Fibroblast of lung (primary cell): ENCODE data around the gene ABHD15. TPM values are rescaled to one million over a fixed set of nuclear protein-coding genes. Genes with fewer than 3 reads are reported as not detected.

Experiments
- DNase-seq, 2 donors: peaks; one replicate each; pipeline versions ENCODE4 v3.0.0 to v3.0.0-alpha.2; 2010; ENCODE audit warnings: low read depth in 2 of 2
- H2AFZ ChIP-seq: 2 replicates; pipeline ENCODE4 v1.5.1; 2012; ENCODE audit warnings: low read length, control low read depth, inconsistent platforms
- H3K27ac ChIP-seq: 2 replicates; pipeline ENCODE4 v1.5.1; 2011; ENCODE audit warnings: low read length, control low read depth; ENCODE audit not compliant: insufficient read depth
- H3K27me3 ChIP-seq: 2 replicates; pipeline ENCODE4 v1.5.1; 2011; ENCODE audit warnings: mild to moderate bottlenecking, low read length; ENCODE audit not compliant: control insufficient read depth, insufficient read depth
- H3K36me3 ChIP-seq: 2 replicates; pipeline ENCODE4 v1.5.1; 2011; ENCODE audit warnings: low read length; ENCODE audit not compliant: control insufficient read depth, insufficient read depth
- H3K4me1 ChIP-seq: 2 replicates; pipeline ENCODE4 v1.5.1; 2011; ENCODE audit warnings: low read length; ENCODE audit not compliant: control insufficient read depth, insufficient read depth; ENCODE audit errors: extremely low read depth
- H3K4me2 ChIP-seq: 2 replicates; pipeline ENCODE4 v1.5.1; 2011; ENCODE audit warnings: low read length, control low read depth; ENCODE audit not compliant: insufficient read depth; ENCODE audit errors: extremely low read depth
- H3K4me3 ChIP-seq, 4 experiments: fragments of 200-600 bp in 1 of 4; sonication (generic) in 1 of 4; replicated peaks in 1 of 4; 2 replicates each; pipeline ENCODE4 v1.5.1; 2011 to 2016; ENCODE audit warnings: low read length in 4 of 4, low read depth in 3 of 4, mild to moderate bottlenecking in 3 of 4, control low read depth in 2 of 4, inconsistent platforms in 1 of 4, mixed read lengths in 1 of 4; ENCODE audit not compliant: insufficient read depth in 1 of 4; ENCODE audit errors: control extremely low read depth in 1 of 4
- H3K79me2 ChIP-seq: 2 replicates; pipeline ENCODE4 v1.5.1; 2012; ENCODE audit warnings: mild to moderate bottlenecking, low read length, inconsistent platforms; ENCODE audit not compliant: control insufficient read depth, insufficient read depth
- H3K9ac ChIP-seq: 2 replicates; pipeline ENCODE4 v1.5.1; 2011; ENCODE audit warnings: mild to moderate bottlenecking, low read length, control low read depth; ENCODE audit not compliant: insufficient read depth
- H3K9me3 ChIP-seq: 2 replicates; pipeline ENCODE4 v1.5.1; 2012; ENCODE audit warnings: low read depth, low read length; ENCODE audit not compliant: control insufficient read depth, insufficient read depth
- H4K20me1 ChIP-seq: 2 replicates; pipeline ENCODE4 v1.5.1; 2011; ENCODE audit warnings: low read length; ENCODE audit not compliant: control insufficient read depth, insufficient read depth; ENCODE audit errors: extremely low read depth
- CTCF ChIP-seq, 2 donors: IDR thresholded peaks in 1 of 2; conservative IDR thresholded peaks in 1 of 2; 1 replicate in 1 of 2; 2 replicates in 1 of 2; pipeline ENCODE4 v1.5.1; 2011 to 2012; ENCODE audit warnings: low read length in 2 of 2, control low read depth in 1 of 2, inconsistent platforms in 1 of 2, low read depth in 1 of 2, mild to moderate bottlenecking in 1 of 2
- EZH2 ChIP-seq: IDR thresholded peaks from 2 replicates; pipeline ENCODE4 v1.5.1; 2012; ENCODE audit warnings: low read length, control low read depth, mild to moderate bottlenecking; ENCODE audit errors: missing control alignments
- polyA plus RNA-seq, 2 donors: library from polyadenylated mRNA; depleted of rRNA in 1 of 2; stranded (reverse) in 1 of 2; unstranded in 1 of 2; fragments of >200 nt; gene quantifications; 2 replicates each; pipeline ENCODE4 v1.2.1, GENCODE V29; 2011 to 2012; ENCODE audit warnings: missing spikeins in 1 of 2
- total RNA-seq: library from RNA; depleted of rRNA; stranded (reverse); fragments of >200 nt; gene quantifications from 2 replicates; pipeline ENCODE4 v1.2.1, GENCODE V29; 2014

ABHD15 gene
- total and polyA plus RNA-seq, 2 donors (not counting 1 experiment from before 2014, with no cell fraction given), result 4.1 to 11.9 TPM

GRCh38 chr17:29612404-29613280, 45.8 kb upstream of the ABHD15 start:
- H4K20me1 ChIP-seq, result no peaks in the 10 kb centered on the region
- H3K9ac ChIP-seq, result no peak overlapping the region
- TF ChIP-seq CTCF (conservative IDR thresholded peaks at IDR 0.05 in 1 of 2, IDR thresholded peaks at IDR 0.05 in 1 of 2; ENCODE audit: low read depth in 1 of 2, low read length in 2 of 2) (no peak), EZH2 (no peak)
- H3K36me3 ChIP-seq, result no peaks in the 10 kb centered on the region
- no peaks in the 10 kb centered on the region for H3K27me3 ChIP-seq
- no peak overlapping the region for H3K4me2 ChIP-seq
- H3K4me1 ChIP-seq, result peaks cover 10% of the 10 kb centered on the region
- H2AFZ ChIP-seq, result no peak overlapping the region
- no peak overlapping the region for H3K4me3 ChIP-seq
- H3K9me3 ChIP-seq, result no peaks in the 10 kb centered on the region
- H3K79me2 ChIP-seq, result no peaks in the 10 kb centered on the region
- no peak overlapping the region for H3K27ac ChIP-seq
- no peak for DNase-seq

GRCh38 chr17:29612094-29612403, 45.2 kb upstream of the ABHD15 start:
- H3K79me2 ChIP-seq, result no peaks in the 10 kb centered on the region
- no peak for TF ChIP-seq EZH2
- no peak for TF ChIP-seq CTCF (conservative IDR thresholded peaks at IDR 0.05 in 1 of 2, IDR thresholded peaks at IDR 0.05 in 1 of 2; ENCODE audit: low read depth in 1 of 2, low read length in 2 of 2)
- no peak overlapping the region for H3K9ac ChIP-seq
- H3K4me1 ChIP-seq, result peaks cover 7% of the 10 kb centered on the region
- no peak for DNase-seq
- H3K36me3 ChIP-seq, result no peaks in the 10 kb centered on the region
- no peaks in the 10 kb centered on the region for H3K9me3 ChIP-seq
- H3K4me2 ChIP-seq, result no peak overlapping the region
- no peak overlapping the region for H3K4me3 ChIP-seq
- H4K20me1 ChIP-seq, result no peaks in the 10 kb centered on the region
- H3K27ac ChIP-seq, result no peak overlapping the region
- H2AFZ ChIP-seq, result no peak overlapping the region
- no peaks in the 10 kb centered on the region for H3K27me3 ChIP-seq

GRCh38 chr17:29611351-29612093, 44.7 kb upstream of the ABHD15 start:
- H3K4me2 ChIP-seq, result no peak overlapping the region
- peaks cover 7% of the 10 kb centered on the region for H3K4me1 ChIP-seq
- H2AFZ ChIP-seq, result no peak overlapping the region
- no peak for DNase-seq
- H3K9ac ChIP-seq, result no peak overlapping the region
- no peaks in the 10 kb centered on the region for H4K20me1 ChIP-seq
- H3K27me3 ChIP-seq, result no peaks in the 10 kb centered on the region
- H3K27ac ChIP-seq, result no peak overlapping the region
- H3K9me3 ChIP-seq, result no peaks in the 10 kb centered on the region
- no peaks in the 10 kb centered on the region for H3K36me3 ChIP-seq
- no peak for TF ChIP-seq CTCF (conservative IDR thresholded peaks at IDR 0.05 in 1 of 2, IDR thresholded peaks at IDR 0.05 in 1 of 2; ENCODE audit: low read depth in 1 of 2, low read length in 2 of 2)
- no peak for TF ChIP-seq EZH2
- H3K4me3 ChIP-seq, result no peak overlapping the region
- no peaks in the 10 kb centered on the region for H3K79me2 ChIP-seq
